H1 (cell line): ENCODE results near the gene SRSF9. TPM values are rescaled to one million over a fixed set of nuclear protein-coding genes. Genes with fewer than 3 reads are reported as not detected.

Source experiments
- CEBPB ChIP-seq: IDR thresholded peaks from 2 replicates; pipeline ENCODE4 v1.6.1; 2012; ENCODE audit warnings: low read depth, low read length
- USF2 ChIP-seq: IDR thresholded peaks from 2 replicates; pipeline ENCODE4 v1.6.1; 2011; ENCODE audit warnings: low read length, improper control_type of control experiment
- polyA plus RNA-seq, 7 experiments: library from polyadenylated mRNA; depleted of rRNA in 3 of 7; stranded (reverse) in 5 of 7; unstranded in 2 of 7; fragments of >200 nt in 5 of 7; fragments of 200-250 nt in 2 of 7; gene quantifications; 1 replicate in 5 of 7; 2 replicates in 1 of 7; 4 replicates in 1 of 7; pipeline versions ENCODE4 v1.2.1 to v1.2.3, GENCODE V29; 2011 to 2013; ENCODE audit warnings: missing spikeins in 2 of 7, mixed read lengths in 2 of 7
- total RNA-seq: library from RNA; stranded (reverse); fragmentation: NEBNext Ultra II Directional; extraction: Animal tissue kit (Norgen Biotek cat#: 25700); gene quantifications from 2 replicates; pipeline ENCODE4 v1.2.1, GENCODE V29; 2021

SRSF9 gene
- total and polyA plus RNA-seq, 2 of the 8 experiments (the other 6 are each of a cell fraction or from before 2014, with no cell fraction given), result 172 to 304 TPM

GRCh38 chr12:120489018-120489417, 19.5 kb upstream of the SRSF9 start (continued):
- TF ChIP-seq USF2 (no peak), CEBPB (no peak)
